GM21576 (cell line): ENCODE results near the gene PCDHA4.
"Not testable (repeated sequence)": the region's sequence is repeated elsewhere in the genome, so short reads cannot be mapped to it uniquely, and the experiment has no call there.

Source experiments
- ATAC-seq: cut with Tn5 transposase; IDR thresholded peaks from one replicate; pipeline ENCODE4 v1.9.1; 2021; ENCODE audit warnings: mild to moderate bottlenecking, moderate library complexity; ENCODE audit not compliant: unreplicated experiment

PCDHA4 gene

DNA sequence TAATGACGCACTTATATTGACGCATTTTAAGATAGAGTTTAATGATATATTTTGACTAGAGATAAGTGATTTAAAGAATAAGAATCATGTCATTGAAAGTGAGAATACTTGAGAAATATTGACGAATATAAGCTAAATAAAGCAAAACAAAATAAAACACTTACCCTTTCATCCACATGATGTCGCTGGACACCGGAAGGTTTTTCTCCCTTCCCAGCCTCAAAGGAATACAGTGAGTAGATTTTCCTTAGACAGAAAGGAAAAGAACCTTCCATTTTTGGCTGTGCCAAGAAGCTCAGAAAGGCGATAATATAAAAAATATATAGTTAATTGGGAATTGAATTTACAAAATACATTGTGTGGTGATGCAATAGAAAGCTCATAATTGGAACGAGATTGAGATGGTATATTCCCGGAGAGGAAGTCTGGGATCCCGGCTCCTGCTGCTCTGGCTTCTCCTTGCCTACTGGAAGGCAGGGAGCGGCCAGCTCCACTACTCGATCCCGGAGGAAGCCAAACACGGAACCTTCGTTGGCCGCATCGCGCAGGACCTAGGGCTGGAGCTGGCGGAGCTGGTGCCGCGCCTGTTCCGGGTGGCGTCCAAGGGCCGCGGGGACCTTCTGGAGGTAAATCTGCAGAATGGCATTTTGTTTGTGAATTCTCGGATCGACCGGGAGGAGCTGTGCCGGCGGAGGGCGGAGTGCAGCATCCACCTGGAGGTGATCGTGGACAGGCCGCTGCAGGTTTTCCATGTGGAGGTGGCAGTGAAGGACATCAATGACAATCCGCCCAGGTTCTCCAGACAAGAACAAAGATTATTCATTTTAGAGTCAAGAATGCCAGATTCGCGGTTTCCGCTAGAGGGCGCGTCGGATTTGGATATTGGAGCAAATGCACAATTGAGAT lies 14.8 kb downstream of the PCDHA4 start, which contains the start of gene PCDHA5:
PCDHA5 (plus strand) TSS at position 239 of the 906 bp plus-strand sequence.
- ATAC-seq: no peak

DNA sequence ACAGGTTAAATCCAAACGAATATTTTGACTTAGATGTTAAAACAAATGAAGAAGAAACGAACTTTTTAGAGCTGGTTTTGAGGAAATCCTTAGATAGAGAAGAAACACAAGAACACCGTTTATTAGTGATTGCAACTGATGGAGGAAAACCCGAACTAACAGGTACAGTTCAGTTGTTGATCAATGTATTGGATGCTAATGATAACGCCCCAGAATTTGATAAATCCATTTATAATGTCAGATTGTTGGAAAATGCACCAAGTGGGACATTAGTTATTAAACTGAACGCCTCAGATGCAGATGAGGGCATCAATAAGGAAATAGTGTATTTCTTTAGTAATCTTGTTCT lies 15.4 kb downstream of the PCDHA4 start:
- no peak for ATAC-seq

DNA sequence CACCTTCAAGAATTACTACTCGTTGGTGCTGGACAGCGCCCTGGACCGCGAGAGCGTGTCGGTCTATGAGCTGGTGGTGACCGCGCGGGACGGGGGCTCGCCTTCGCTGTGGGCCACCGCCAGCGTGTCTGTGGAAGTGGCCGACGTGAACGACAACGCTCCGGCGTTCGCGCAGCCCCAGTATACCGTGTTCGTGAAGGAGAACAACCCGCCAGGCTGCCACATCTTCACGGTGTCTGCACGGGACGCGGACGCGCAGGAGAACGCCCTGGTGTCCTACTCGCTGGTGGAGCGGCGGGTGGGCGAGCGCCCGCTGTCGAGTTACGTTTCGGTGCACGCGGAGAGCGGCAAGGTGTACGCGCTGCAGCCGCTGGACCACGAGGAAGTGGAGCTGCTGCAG lies 16.1 kb downstream of the PCDHA4 start:
- not testable (repeated sequence) for ATAC-seq

DNA sequence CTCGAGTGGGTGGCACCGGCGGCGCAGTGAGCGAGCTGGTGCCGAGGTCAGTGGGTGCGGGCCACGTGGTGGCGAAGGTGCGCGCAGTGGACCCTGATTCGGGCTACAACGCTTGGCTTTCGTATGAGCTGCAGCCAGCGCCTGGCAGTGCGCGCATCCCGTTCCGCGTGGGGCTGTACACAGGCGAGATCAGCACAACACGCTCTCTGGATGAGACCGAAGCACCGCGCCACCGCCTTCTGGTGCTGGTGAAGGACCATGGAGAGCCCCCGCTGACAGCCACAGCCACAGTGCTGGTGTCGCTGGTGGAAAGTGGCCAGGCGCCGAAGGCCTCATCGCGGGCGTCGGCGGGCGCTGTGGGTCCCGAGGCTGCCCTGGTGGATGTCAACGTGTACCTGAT lies 16.6 kb downstream of the PCDHA4 start:
- ATAC-seq: no peak

DNA sequence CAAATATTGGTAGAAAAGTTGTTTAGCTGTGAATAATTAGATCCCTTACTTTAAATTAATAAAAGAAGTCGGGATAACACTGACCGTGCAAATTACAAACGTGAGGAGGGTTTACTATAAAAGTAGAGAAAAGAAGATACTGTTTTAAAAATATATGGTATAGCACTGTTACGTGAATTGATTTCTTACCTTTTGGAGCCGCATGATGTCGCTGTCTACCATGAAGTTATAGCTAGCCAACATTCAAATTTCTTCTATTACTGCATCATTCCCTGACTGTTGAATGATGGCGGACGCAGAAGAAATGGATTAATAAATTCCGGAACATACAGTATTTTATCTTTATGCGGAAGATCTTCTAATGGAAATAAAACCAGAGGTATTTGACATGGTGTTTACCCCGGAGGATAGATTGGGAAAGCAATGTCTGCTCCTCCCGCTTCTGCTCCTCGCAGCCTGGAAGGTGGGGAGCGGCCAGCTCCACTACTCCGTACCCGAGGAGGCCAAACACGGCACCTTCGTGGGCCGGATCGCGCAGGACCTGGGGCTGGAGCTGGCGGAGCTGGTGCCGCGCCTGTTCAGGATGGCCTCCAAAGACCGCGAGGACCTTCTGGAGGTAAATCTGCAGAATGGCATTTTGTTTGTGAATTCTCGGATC lies 21.0 kb downstream of the PCDHA4 start, which contains the start of gene PCDHA6:
PCDHA6 (plus strand) TSS at position 257 of the 658 bp plus-strand sequence; CDS start at position 389, 132 bp downstream.
- ATAC-seq: no peak

DNA sequence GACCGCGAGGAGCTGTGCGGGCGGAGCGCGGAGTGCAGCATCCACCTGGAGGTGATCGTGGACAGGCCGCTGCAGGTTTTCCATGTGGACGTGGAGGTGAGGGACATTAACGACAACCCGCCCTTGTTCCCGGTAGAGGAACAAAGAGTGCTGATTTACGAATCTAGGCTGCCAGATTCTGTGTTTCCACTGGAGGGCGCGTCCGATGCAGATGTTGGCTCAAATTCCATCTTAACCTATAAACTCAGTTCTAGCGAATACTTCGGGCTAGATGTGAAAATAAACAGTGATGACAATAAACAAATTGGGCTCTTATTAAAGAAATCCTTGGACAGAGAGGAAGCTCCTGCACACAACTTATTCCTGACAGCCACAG lies 21.5 kb downstream of the PCDHA4 start:
- no peak for ATAC-seq

DNA sequence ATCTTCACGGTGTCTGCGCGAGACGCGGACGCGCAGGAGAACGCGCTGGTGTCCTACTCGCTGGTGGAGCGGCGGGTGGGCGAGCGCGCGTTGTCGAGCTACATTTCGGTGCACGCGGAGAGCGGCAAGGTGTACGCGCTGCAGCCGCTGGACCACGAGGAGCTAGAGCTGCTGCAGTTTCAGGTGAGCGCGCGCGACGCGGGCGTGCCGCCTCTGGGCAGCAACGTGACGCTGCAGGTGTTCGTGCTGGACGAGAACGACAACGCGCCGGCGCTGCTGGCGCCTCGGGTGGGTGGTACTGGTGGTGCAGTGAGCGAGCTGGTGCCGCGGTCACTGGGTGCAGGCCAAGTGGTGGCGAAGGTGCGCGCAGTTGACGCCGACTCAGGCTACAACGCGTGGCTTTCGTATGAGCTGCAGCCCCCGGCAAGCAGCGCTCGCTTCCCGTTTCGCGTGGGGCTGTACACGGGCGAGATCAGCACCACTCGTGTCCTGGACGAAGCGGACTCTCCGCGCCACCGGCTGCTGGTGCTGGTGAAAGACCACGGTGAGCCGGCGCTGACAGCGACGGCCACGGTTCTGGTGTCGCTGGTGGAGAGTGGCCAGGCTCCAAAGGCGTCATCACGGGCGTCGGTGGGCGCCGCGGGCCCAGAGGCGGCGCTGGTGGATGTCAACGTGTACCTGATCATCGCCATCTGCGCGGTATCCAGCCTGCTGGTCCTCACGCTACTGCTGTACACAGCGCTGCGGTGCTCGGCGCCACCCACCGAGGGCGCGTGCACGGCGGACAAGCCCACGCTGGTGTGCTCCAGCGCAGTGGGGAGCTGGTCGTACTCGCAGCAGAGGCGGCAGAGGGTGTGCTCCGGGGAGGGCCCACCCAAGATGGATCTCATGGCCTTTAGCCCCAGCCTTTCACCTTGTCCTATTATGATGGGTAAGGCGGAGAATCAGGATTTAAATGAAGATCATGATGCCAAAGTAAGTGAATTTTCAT lies 22.9 kb downstream of the PCDHA4 start:
- ATAC-seq: not testable (repeated sequence)

DNA sequence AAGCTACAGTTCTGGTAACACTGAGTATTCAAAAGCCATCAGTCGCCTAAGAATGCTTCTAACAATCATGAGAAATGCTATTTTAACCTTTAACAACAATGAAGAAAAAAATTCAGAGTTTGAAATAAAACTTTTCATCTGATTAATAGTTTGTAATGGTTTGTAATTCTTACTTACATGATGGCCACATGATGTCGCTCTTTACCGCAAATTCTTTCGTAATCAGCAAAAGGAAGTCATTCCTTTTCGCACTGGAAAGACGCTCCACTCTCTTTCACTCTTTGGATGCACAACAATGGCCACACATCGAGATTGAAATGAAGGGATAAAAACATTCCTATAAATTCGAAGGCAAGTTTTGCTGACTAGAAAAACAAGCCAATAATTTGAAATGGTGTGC lies 27.1 kb downstream of the PCDHA4 start, which contains the start of gene PCDHA7:
PCDHA7 (plus strand) TSS at position 277 of the 400 bp plus-strand sequence; CDS start at position 392, 115 bp downstream.
- no peak for ATAC-seq

DNA sequence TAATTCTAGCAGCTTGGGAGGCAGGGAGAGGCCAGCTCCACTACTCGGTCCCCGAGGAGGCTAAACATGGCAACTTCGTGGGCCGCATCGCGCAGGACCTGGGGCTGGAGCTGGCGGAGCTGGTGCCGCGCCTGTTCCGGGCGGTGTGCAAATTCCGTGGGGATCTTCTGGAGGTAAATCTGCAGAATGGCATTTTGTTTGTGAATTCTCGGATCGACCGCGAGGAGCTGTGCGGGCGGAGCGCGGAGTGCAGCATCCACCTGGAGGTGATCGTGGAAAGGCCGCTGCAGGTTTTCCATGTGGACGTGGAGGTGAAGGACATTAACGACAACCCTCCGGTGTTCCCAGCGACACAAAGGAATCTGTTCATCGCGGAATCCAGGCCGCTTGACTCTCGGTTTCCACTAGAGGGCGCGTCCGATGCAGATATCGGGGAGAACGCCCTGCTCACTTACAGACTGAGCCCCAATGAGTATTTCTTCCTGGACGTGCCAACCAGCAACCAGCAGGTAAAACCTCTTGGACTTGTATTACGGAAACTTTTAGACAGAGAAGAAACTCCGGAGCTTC lies 27.7 kb downstream of the PCDHA4 start:
- ATAC-seq: not testable (repeated sequence)

DNA sequence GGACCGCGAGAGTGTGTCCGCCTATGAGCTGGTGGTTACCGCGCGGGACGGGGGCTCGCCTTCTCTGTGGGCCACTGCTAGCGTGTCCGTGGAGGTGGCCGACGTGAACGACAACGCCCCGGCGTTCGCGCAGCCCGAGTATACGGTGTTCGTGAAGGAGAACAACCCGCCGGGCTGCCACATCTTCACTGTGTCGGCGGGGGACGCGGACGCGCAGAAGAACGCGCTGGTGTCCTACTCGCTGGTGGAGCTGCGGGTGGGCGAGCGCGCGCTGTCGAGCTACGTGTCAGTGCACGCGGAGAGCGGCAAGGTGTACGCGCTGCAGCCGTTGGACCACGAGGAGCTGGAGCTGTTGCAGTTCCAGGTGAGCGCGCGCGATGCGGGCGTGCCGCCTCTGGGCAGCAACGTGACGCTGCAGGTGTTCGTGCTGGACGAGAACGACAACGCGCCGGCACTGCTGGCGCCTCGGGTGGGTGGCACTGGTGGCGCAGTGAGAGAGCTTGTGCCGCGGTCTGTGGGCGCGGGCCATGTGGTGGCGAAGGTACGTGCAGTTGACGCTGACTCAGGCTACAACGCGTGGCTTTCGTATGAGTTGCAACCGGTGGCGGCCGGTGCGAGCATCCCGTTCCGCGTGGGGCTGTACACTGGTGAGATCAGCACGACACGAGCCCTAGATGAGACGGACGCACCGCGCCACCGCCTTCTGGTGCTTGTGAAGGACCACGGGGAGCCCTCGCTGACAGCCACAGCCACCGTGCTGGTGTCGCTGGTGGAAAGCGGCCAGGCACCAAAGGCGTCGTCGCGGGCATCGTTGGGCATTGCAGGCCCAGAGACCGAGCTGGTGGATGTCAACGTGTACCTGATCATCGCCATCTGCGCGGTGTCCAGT lies 29.0 kb downstream of the PCDHA4 start:
- ATAC-seq: no peak

DNA sequence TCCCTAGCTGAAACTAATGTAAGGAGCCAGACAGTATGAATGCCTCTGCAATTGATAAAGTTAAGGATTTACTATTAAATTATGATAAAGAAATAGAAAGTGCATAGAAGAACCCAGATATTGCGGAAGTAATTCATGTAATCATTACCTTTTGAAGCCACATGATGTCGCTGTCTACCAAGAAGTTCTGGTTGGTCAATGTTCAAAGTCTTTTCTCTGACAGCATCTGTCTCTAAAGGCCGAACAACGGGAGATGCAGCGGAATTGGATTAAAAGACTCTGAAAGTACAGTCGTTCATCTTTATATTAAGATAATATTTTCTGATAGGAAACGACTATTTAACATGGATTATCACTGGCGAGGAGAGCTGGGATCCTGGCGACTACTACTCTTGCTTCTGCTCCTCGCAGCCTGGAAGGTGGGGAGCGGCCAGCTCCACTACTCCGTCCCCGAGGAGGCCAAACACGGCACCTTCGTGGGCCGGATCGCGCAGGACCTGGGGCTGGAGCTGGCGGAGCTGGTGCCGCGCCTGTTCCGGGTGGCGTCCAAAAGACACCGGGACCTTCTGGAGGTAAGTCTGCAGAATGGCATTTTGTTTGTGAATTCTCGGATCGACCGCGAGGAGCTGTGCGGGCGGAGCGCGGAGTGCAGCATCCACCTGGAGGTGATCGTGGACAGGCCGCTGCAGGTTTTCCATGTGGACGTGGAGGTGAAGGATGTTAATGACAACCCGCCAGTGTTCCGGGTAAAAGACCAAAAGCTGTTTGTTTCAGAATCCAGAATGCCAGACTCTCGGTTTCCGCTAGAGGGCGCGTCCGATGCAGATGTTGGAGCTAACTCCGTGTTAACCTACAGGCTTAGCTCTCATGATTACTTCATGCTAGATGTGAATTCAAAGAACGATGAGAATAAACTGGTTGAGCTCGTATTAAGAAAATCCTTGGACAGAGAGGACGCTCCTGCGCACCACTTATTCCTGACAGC lies 34.4 kb downstream of the PCDHA4 start, which contains the start of gene PCDHA8:
PCDHA8 (plus strand) TSS at position 210 of the 985 bp plus-strand sequence; CDS start at position 345, 135 bp downstream.
- ATAC-seq: no peak

DNA sequence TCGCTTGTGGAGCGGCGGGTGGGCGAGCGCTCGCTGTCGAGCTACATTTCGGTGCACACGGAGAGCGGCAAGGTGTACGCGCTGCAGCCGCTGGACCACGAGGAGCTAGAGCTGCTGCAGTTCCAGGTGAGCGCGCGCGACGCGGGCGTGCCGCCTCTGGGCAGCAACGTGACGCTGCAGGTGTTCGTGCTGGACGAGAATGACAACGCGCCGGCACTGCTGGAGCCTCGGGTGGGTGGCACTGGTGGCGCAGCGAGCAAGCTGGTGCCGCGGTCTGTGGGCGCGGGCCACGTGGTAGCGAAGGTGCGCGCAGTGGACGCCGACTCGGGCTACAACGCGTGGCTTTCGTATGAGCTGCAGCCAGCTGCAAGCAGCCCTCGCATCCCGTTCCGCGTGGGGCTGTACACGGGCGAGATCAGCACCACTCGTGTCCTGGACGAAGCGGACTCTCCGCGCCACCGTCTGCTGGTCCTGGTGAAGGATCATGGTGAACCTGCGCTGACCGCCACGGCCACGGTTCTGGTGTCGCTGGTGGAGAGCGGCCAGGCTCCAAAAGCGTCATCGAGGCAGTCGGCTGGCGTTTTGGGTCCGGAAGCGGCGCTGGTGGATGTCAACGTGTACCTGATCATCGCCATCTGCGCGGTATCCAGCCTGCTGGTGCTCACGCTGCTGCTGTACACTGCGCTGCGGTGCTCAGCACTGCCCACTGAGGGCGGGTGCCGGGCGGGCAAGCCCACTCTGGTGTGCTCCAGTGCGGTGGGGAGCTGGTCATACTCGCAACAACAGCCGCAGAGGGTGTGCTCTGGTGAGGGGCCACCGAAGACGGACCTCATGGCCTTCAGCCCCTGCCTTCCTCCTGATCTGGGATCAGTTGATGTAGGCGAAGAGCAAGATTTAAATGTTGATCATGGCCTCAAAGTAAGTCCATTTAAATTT lies 36.2 kb downstream of the PCDHA4 start:
- no peak for ATAC-seq

DNA sequence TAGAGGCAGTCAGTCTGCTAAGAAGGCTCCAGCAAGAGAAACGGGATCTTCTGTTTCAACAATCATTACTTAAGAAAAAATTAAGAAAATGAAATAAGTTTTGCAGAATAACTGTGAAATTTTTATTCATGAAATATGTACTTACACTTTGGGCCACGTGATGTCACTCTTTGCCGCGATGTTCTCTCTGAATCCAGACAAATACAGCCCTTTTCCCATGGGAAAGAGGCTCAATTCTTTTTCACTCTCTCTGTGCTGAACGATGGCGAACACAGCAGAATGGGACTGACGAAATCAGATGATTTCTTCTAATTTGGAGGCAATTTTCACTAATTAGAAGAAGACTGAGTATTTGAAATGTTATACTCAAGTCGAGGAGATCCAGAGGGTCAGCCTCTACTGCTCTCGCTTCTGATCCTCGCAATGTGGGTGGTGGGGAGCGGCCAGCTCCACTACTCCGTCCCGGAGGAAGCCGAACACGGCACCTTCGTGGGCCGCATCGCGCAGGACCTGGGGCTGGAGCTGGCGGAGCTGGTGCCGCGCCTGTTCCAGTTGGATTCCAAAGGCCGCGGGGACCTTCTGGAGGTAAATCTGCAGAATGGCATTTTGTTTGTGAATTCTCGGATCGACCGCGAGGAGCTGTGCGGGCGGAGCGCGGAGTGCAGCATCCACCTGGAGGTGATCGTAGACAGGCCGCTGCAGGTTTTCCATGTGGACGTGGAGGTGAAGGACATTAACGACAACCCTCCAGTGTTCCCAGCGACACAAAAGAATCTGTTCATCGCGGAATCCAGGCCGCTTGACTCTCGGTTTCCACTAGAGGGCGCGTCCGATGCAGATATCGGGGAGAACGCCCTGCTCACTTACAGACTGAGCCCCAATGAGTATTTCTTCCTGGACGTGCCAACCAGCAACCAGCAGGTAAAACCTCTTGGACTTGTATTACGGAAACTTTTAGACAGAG lies 41.6 kb downstream of the PCDHA4 start, which contains the start of gene PCDHA9:
PCDHA9 (plus strand) TSS at position 244 of the 964 bp plus-strand sequence; CDS start at position 358, 114 bp downstream.
- ATAC-seq: not testable (repeated sequence)

DNA sequence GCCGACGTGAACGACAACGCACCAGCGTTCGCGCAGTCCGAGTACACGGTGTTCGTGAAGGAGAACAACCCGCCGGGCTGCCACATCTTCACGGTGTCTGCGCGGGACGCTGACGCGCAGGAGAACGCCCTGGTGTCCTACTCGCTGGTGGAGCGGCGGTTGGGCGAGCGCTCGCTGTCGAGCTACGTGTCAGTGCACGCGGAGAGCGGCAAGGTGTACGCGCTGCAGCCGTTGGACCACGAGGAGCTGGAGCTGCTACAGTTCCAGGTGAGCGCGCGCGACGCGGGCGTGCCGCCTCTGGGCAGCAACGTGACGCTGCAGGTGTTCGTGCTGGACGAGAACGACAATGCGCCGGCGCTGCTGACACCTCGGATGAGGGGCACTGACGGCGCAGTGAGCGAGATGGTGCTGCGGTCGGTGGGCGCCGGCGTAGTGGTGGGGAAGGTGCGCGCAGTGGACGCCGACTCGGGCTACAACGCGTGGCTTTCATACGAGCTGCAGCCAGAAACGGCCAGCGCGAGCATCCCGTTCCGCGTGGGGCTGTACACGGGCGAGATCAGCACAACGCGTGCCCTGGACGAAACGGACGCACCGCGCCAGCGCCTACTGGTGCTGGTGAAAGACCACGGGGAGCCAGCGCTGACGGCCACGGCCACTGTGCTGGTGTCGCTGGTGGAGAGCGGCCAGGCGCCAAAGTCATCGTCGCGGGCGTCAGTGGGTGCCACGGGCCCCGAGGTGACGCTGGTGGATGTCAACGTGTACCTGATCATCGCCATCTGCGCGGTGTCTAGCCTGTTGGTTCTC lies 43.2 kb downstream of the PCDHA4 start:
- ATAC-seq: not testable (repeated sequence)
